Brain microvascular endothelial cell (primary cell): ENCODE measurements around the gene STK11.

ENCODE experiments used
- DNase-seq: peaks from one replicate; pipeline ENCODE4 v3.0.0-alpha.2; 2020
- H3K27ac ChIP-seq: fragments of 250-450 bp; sonication (Bioruptor Pico); 2 replicates; pipeline ENCODE4 v1.5.1; 2020; ENCODE audit warnings: mild to moderate bottlenecking, moderate library complexity
- H3K27me3 ChIP-seq: fragments of 250-450 bp; sonication (Bioruptor Pico); replicated peaks from 2 replicates; pipeline ENCODE4 v1.5.1; 2020; ENCODE audit warnings: mild to moderate bottlenecking
- H3K36me3 ChIP-seq: fragments of 250-450 bp; sonication (Bioruptor Pico); replicated peaks from 2 replicates; pipeline ENCODE4 v1.5.1; 2020; ENCODE audit warnings: mild to moderate bottlenecking
- H3K4me3 ChIP-seq: 2 replicates; pipeline ENCODE4 v1.5.1; 2011; ENCODE audit warnings: low read depth, mild to moderate bottlenecking, control low read depth, low read length, moderate library complexity
- in situ Hi-C: cut with HindIII; loops from 2 replicates; pipeline ENCODE4 v1.10.0; 2017; ENCODE audit warnings: low sequenced_read_pairs, low pct_ligation_motif_present
- TF ChIP-seq, protein P1 (sequence below): IDR thresholded peaks from 2 replicates; pipeline ENCODE4 v1.5.1; 2011; ENCODE audit warnings: low read depth, mild to moderate bottlenecking, moderate library complexity, low read length, control low read depth, inconsistent platforms; ENCODE audit errors: missing control alignments

STK11 gene

DNA sequence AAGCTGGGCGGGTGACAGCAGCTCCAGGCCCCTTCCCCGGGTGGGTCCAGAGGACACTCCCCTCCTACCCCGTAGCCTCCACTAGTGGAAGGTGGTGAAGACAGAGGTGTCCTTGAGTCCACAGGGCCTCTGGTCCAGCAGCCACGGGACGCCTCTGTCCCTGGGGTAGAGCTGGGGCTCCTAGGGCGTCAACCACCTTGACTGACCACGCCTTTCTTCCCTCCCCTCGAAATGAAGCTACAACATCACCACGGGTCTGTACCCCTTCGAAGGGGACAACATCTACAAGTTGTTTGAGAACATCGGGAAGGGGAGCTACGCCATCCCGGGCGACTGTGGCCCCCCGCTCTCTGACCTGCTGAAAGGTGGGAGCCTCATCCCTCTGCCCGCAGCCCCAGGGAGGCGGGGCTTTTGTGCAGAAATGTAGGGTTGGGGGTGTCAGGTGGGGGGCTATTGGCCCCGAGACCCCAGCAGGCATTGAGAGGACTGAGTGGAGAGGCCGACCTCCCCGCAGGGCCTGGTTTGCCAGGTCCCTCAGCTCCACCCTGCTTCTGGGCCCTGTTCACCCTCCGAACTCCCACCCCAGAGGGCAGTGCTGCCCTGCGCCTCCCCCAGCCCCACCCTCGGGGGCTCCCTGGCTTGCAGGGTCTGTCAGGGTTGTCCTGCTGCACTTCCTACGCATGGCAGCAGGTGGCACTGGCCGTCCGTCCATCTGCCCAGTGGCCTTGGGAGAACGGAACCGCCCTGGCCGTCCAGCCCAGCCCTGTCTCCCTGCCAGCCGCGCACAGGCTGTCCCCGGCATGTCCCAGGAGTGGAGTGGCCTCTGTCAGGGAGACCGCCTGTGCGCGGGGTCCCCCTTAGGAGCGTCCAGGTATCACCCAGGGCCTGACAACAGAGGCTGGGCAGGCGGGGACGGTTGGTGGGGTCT is 15.7 kb downstream of the STK11 start:
- DNase-seq, result no peak
- peaks cover 17% of the 10 kb centered on the region for H3K36me3 ChIP-seq
- no peak overlapping the region for H3K27ac ChIP-seq
- in situ Hi-C loops, result no loop called here
- H3K27me3 ChIP-seq, result no peaks in the 10 kb centered on the region
- H3K4me3 ChIP-seq, result no peak overlapping the region
- TF ChIP-seq, protein P1, sequence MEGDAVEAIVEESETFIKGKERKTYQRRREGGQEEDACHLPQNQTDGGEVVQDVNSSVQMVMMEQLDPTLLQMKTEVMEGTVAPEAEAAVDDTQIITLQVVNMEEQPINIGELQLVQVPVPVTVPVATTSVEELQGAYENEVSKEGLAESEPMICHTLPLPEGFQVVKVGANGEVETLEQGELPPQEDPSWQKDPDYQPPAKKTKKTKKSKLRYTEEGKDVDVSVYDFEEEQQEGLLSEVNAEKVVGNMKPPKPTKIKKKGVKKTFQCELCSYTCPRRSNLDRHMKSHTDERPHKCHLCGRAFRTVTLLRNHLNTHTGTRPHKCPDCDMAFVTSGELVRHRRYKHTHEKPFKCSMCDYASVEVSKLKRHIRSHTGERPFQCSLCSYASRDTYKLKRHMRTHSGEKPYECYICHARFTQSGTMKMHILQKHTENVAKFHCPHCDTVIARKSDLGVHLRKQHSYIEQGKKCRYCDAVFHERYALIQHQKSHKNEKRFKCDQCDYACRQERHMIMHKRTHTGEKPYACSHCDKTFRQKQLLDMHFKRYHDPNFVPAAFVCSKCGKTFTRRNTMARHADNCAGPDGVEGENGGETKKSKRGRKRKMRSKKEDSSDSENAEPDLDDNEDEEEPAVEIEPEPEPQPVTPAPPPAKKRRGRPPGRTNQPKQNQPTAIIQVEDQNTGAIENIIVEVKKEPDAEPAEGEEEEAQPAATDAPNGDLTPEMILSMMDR, result peak; percentile 83

GRCh38 chr19:1221904-1222255 is 16.3 kb downstream of the STK11 start:
- no peak overlapping the region for H3K4me3 ChIP-seq
- in situ Hi-C loops, result no loop called here
- TF ChIP-seq, protein P1, result no peak
- no peak overlapping the region for H3K27ac ChIP-seq
- peaks cover 20% of the 10 kb centered on the region for H3K36me3 ChIP-seq
- H3K27me3 ChIP-seq, result no peaks in the 10 kb centered on the region
- DNase-seq, result no peak

DNA sequence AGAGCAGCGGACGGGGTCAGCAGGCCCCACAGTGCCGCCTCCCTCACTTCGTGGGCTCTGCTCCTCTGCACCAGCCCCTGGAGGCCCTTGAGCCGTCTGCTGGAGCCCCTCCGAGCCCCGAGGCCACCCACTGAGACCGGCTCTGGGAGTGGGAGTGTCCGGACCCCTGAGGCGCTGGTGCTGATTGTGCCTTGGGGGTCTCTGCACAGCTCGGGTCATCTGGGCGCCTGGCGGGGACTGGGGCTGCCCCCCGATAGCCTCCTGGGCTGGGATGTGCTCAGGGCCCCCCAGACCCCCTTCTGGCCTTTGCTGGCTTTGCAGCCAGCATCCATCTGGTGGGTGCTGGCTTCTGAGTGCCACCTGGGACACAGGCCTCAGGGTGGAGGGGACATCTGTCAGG is 16.8 kb downstream of the STK11 start:
- Histone ChIP-seq H3K27ac (no peak overlapping the region), H3K27me3 (no peaks in the 10 kb centered on the region), H3K36me3 (peaks cover 25% of the 10 kb centered on the region), H3K4me3 (no peak overlapping the region)
- no peak for DNase-seq
- TF ChIP-seq, protein P1, result peak; percentile 48
- in situ Hi-C loops, result no loop called here

DNA sequence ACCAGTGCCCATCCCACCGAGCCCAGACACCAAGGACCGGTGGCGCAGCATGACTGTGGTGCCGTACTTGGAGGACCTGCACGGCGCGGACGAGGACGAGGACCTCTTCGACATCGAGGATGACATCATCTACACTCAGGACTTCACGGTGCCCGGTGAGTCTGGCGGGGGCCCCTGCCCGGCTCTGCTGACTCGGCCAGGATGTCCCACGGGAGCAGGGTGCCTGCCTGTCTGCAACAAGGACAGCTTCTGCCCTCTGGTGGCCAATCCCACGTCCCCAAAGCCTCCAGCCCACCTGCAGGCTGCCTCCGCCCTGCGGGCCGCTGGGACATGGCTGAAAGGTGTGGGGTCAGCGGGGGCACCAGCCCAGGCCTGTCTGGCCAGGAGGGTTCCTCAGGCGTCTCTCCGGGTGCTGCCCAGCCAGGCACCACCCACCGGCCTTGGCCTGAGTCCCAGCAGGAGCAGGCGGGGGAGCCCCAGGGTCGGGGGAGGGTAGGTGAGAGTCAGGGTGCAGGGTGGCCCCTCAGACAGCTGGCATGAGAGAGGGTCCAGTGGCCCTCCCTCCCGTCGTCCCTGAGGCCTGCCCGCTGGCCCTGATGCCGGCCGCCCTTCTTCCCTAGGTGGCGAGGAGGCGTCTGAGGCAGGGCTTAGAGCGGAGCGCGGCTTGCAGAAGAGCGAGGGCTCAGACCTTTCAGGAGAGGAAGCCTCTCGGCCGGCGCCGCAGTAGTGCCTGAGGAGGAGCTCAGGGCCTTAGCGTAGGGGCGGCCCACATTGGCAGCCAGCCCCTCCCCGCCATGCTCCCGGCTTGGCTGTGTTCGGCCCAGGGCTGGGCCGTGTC is 17.7 kb downstream of the STK11 start:
- TF ChIP-seq, protein P1, result peak; percentile 72
- in situ Hi-C loops, result no loop called here
- peaks cover 32% of the 10 kb centered on the region for H3K36me3 ChIP-seq
- H3K27ac ChIP-seq, result no peak overlapping the region
- DNase-seq, result no peak
- H3K4me3 ChIP-seq, result no peak overlapping the region
- no peaks in the 10 kb centered on the region for H3K27me3 ChIP-seq

- Histone ChIP-seq H3K36me3 (peaks cover 34% of the 10 kb centered on the region), H3K27me3 (no peaks in the 10 kb centered on the region)
These were observed 18.7 kb downstream of the STK11 start for GRCh38 chr19:1224047-1224825.

More at GRCh38 chr19:1224047-1224825, 18.7 kb downstream of the STK11 start:
- no peak for DNase-seq
- Histone ChIP-seq H3K4me3 (no peak overlapping the region), H3K27ac (no peak overlapping the region)
- in situ Hi-C loops, result no loop called here
- TF ChIP-seq, protein P1, result no peak
